Prostate gland (tissue), 2 donors: Measurements from ENCODE around the gene ENO3.

Experiments used
- CTCF ChIP-seq, 4 experiments: fragments of 200-600 bp in 2 of 4; fragments of 450-650 bp in 2 of 4; sonication (generic) in 2 of 4; IDR thresholded peaks; 1 replicate in 3 of 4; 2 replicates in 1 of 4; pipeline ENCODE4 v1.5.1; 2016 to 2019; ENCODE audit warnings: antibody characterized with exemption in 4 of 4, mild to moderate bottlenecking in 2 of 4, moderate library complexity in 2 of 4
- POLR2AphosphoS5 ChIP-seq: sonication (generic); formaldehyde crosslinking; IDR thresholded peaks from one replicate; pipeline ENCODE4 v1.6.1; 2017; ENCODE audit warnings: antibody characterized with exemption

- TF ChIP-seq CTCF (IDR thresholded peaks at IDR 0.05) (no peak), POLR2AphosphoS5 (no peak)
Measured at GRCh38 chr17:4935650-4936049, 15.3 kb upstream of the ENO3 start.
